ENCODE results near the gene AIFM3.

Gene AIFM3

DNA sequence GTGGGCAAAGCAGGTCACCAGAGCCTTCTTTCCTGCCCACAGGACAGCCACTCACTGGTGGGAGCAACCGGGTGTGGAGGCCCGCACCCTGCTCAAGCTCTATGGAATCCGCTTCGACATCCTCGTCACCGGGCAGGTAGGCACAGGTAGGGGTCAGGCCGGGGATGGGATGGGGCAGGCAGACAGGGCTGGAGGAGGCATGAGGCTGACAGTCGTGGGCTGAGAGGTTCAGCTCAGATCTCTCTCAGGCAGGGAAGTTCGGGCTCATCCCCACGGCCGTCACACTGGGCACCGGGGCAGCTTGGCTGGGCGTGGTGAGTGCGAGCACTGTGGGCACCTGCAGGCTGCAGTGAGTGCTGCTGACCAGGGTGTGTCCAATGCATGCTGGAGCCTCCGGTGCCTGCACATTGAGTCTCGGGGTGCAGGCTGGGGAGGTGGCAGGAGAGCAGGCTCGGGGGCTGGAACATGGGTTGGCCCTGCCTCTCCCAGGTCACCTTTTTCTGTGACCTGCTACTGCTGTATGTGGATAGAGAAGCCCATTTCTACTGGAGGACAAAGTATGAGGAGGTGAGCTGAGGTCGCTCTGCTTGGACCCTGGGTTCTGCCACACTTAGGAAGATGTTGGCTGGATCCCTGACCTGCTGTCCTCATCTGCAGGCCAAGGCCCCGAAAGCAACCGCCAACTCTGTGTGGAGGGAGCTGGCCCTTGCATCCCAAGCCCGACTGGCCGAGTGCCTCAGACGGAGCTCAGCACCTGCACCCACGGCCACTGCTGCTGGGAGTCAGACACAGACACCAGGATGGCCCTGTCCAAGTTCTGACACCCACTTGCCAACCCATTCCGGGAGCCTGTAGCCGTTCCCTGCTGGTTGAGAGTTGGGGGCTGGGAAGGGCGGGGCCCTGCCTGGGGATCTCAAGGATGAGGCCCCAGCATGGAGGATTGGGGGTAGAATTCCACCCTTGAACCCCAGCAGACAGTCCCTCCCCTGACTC lies 59.0 kb downstream of the AIFM3 start:
- no peak overlapping the region for H3K27ac ChIP-seq
- TF ChIP-seq CTCF (IDR thresholded peaks at IDR 0.05) (no peak), ZFX (IDR thresholded peaks at IDR 0.05; ENCODE audit: borderline replicate concordance) (no peak)

GRCh38 chr22:21026783-21027692 lies 60.0 kb downstream of the AIFM3 start:
- no peak overlapping the region for H3K27ac ChIP-seq
- TF ChIP-seq CTCF (IDR thresholded peaks at IDR 0.05): no peak
- TF ChIP-seq ZFX (IDR thresholded peaks at IDR 0.05; ENCODE audit: borderline replicate concordance): no peak

DNA sequence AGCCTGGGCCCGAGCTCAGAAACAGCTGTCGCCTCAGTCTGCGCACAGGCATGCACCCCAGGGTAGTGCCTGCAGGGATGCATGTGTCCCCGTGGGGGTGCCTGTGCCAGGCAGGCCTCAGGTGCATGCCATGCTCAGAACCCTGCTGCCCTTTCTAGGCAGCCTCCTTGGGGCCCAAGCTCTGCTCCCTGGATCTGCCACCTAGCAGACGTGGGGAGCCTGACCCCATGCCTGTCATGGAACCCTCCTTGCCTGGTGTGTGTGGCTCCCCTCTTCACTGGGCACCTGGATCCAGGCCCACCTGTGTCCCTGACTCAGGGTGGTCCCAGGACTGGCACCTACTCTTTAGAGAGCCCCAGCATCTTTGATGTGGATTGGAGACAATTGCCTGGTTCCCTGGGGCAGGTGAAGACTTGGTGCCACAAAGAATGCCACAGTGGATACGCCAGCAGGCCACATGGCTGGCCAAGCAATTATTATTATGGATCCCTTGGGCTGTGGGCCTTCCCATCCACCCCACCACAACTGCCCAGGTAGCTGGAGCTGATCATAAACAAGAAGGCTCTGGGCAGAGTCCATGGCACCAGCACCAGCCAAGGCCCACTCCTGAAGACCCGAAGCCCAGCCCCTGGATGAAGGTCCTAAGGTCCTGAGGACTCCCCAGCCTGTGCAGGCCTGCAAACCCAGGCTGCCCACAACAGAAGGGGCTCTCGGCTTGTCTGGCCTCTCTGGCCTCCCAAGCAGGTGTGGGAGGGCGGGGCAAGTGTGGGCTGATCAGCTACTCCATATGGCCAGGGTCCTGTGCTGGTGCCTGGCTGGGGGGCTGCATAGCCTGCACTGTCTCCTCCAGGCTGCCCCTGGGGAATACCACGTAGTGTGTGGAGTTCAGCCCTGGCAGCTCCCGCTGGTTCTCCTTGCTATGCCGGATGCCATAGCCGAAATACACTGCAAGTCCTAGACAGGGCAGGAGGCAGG lies 61.5 kb downstream of the AIFM3 start:
- no peak for TF ChIP-seq ZFX (IDR thresholded peaks at IDR 0.05; ENCODE audit: borderline replicate concordance)
- no peak for TF ChIP-seq CTCF (IDR thresholded peaks at IDR 0.05)
- no peak overlapping the region for H3K27ac ChIP-seq

GRCh38 chr22:21029486-21030025 lies 62.5 kb downstream of the AIFM3 start:
- TF ChIP-seq CTCF (IDR thresholded peaks at IDR 0.05): no peak
- no peak for TF ChIP-seq ZFX (IDR thresholded peaks at IDR 0.05; ENCODE audit: borderline replicate concordance)
- H3K27ac ChIP-seq: no peak overlapping the region

GRCh38 chr22:21030032-21030431 lies 63.0 kb downstream of the AIFM3 start:
- no peak for TF ChIP-seq CTCF (IDR thresholded peaks at IDR 0.05)
- H3K27ac ChIP-seq: no peak overlapping the region
